Measurements from ENCODE around the gene ADRM1.

The ADRM1 gene

DNA sequence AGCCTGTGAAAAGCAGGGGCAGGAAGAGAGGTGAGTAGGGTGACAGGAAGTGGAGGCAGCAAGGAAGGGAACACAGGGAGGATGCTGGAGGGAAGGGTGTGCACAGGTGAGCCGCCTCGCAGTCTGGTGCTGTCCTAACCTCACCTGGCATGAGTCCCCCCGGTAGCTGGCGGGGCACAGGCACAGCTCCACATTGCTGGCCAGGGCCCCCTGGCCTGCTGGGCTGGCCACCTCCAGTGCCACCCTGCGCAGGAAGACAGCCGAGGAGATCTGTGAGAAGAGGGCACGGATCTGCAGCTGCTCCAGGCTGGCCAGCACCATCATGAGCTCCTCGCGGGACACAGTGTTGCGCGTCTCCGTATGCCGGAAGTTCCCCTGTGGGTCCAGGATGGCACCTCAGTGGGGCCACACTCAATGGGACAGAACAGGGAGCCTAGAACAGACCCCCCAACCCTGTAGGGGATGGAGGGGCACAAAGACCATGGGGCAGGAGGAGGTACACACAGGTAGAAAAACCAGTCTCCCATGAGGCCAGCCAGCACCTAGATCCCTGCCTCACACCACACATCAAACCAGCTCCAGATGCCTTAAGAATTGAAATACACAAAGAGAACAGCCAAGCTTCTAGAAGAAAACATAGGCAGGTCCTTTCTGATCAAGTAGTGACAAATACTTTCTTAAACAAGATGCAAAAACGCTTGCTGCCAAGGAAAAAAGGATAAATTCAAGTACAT lies 22.5 kb downstream of the ADRM1 start:
- DNase-seq: no peak

GRCh38 chr20:62326559-62326958 lies 23.8 kb downstream of the ADRM1 start:
- DNase-seq: no peak

- no peak for DNase-seq
These were observed 24.3 kb downstream of the ADRM1 start for GRCh38 chr20:62326959-62327725.

GRCh38 chr20:62327726-62328495 lies 25.1 kb downstream of the ADRM1 start:
- DNase-seq: no peak

- DNase-seq: no peak
These were observed 26.0 kb downstream of the ADRM1 start for GRCh38 chr20:62328684-62329388.

- DNase-seq: no peak
These were observed 26.9 kb downstream of the ADRM1 start for GRCh38 chr20:62329389-62330377.

- no peak for DNase-seq
These were observed 27.9 kb downstream of the ADRM1 start for GRCh38 chr20:62330576-62331317.

DNA sequence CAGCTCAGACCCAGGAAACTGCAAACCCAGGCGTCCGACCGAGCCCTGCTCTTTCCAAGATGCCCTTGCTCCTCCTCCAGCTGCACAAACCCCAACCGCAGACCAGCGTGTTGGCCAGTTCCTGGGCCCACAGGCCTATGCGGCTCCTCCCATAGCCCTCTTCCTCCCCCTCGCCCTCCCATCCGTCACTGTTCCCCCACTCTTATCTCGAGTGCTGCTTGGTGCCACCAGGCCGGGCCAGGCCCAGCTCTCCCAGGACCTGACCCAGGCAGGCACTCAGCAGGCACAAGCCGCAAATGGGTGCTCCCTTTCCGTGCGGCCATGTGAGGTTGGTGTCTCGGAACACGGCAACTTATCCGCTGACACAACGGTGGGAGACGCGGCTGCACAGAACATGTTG lies 28.6 kb downstream of the ADRM1 start:
- DNase-seq: no peak

- no peak for DNase-seq
These were observed 29.6 kb downstream of the ADRM1 start for GRCh38 chr20:62332421-62332820.

DNA sequence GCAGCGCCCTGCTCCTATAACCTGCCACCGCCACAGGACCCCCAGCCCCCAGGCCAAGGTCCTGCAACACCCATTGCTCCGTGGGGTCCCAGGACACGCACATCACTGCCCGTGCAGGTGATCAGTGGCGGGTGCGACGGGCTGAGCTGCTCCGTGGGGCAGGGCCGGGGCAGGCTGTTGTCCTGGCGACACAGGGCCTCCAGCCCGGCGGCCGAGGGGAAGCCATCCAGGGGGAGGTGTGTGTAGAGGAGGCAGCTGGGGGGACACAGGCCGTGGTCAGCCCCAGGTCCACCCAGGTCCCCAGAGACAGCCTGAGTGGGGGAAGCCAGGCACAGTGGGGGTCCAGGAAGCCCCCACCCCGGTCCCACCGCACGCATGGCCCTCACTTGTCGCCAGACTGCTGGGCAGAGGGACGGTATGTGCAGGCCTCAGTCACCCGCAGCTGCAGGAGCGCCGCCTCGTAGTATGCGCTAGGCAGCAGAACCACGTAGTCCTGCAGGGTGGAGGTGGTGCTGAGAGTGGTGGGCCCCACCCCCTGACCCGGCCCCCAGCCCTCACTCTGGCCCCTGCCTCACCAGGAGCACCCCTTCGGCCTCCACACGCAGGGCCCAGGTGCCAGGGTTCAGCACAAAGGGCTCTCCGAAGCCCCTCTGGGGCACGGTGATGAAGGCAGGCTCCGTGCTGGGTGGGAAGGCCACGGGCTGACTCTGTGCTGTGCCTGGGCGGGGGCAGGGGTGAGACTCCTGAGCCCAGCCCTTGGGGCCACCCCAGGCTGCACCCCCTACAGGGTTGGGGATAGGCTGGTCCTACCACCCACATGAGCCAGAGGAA lies 30.4 kb downstream of the ADRM1 start:
- DNase-seq: no peak

- no peak for DNase-seq
These were observed 31.2 kb downstream of the ADRM1 start for GRCh38 chr20:62333820-62334595.

DNA sequence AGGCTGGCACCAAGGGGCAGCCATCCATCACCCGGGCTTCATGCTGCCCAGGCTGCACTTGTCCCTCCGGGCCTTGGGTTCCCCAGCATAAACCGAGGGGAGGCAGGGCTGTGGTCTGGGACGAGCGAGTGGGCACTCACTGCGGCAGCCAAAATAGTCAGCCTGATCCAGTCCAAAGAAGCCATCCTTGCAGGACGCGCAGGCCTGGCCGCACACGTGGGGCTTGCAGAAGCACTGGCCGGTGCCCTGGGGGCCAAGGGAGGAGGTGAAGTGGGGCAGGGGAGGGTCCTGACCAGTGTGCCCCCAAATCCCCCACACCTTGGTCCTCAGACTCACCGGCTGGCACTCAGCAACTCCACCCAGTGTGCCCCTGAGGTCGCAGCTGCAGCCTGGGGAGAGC lies 32.1 kb downstream of the ADRM1 start:
- no peak for DNase-seq

DNA sequence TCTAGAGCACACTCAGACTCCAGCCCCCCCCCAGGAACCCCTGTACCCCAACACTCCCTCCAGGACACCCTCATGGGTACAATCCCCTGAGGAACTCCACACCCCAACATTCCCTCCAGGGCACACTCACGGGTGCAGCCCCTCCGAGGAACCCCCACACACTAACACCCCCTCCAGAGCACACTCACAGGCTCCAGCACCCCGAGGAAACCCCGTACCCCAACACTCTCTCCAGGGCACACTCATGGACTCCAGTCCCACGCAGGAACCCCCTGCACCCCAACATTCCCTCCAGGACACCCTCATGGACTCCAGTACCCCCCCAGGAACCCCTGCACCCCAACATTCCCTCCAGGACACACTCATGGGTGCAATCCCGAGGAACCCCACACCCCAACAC lies 32.7 kb downstream of the ADRM1 start:
- no peak for DNase-seq

DNA sequence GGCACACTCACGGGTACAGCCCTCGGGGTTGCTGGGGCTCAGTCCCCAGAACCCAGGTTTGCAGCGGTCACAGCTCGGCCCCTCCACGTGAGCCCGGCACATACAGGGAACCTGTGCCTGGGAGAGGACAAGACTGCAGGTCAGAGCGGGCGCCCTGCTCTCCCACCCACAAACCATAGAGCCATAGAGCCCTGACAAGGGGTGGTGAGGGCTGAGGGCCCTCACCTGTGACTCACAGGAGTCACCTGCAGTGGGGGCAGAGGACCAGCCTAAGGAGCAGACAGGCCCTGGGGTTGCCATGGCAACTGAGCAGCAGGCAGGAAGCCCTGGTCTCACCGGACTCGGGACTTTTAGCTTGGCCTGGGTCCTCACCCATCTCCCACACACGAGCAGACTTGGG lies 33.5 kb downstream of the ADRM1 start:
- DNase-seq: no peak

GRCh38 chr20:62336775-62337557 lies 34.2 kb downstream of the ADRM1 start:
- no peak for DNase-seq

- DNase-seq: no peak
These were observed 34.9 kb downstream of the ADRM1 start for GRCh38 chr20:62337558-62338293.

GRCh38 chr20:62338294-62338620 lies 35.5 kb downstream of the ADRM1 start:
- no peak for DNase-seq

- no peak for DNase-seq
These were observed 36.9 kb downstream of the ADRM1 start for GRCh38 chr20:62339647-62340062.
